Measurements from ENCODE around the gene HOXB8.

The HOXB8 gene

DNA sequence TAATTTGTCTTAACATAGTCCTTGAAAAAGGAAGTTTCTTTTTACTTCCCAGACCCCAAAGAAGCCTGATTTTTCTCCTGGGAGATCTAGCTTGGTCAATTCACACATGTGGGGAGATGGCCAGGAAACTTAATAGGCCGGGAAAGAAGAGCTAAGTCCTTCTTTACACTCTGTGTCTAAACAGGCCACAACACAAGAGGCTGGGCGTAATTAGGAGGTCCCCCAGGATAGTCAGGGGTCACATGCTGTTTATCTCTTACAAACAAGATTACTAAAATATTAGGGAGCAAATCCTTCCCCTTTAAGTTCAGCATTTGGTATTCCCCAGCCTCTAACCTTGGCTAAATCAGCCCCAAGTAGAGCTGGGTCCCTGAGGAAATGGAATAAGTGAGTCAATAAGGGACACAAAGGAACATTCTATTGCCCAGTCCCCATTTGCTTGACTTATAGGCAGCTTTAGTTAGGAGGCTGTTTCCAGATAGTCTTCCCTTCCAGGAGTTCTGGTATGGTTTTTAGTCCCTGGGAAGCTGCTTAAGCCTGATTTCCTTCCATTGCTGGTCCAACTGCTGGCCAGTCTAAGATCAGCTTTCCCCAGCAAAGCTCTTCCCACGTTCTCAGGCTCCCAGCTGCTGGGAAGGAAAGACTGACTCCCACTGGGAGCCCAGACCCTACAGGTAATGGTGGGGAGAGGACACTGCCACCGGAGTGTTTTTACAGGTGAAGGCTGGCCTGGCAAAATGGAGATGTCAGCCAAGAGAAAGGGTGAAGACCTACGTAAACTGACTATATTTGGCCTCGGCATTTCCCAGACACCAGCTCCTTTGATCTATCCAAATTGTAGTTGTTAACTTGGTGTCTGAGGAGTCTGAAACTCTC lies 25.1 kb upstream of the HOXB8 start:
- Histone ChIP-seq H3K79me2 (ENCODE audit: low read length) (no peaks in the 10 kb centered on the region), H2AFZ (ENCODE audit: low read length) (no peak overlapping the region), H3K9me3 (replicated peaks; ENCODE audit: insufficient read depth, low read length) (no peaks in the 10 kb centered on the region), H3K9me2 (replicated peaks; ENCODE audit: insufficient read depth, low read length) (no peaks in the 10 kb centered on the region), H3K4me1 (ENCODE audit: low read length) (peaks cover 4% of the 10 kb centered on the region; the same call in 1 of the 2 replicates), H3K9ac (ENCODE audit: low read length) (no peak overlapping the region), H3K27ac (ENCODE audit: low read length) (no peak overlapping the region), H4K20me1 (ENCODE audit: insufficient read depth, low read length) (no peaks in the 10 kb centered on the region), H3K27me3 (replicated peaks; ENCODE audit: insufficient read depth, low read length) (peaks cover 44% of the 10 kb centered on the region), H3K36me3 (replicated peaks; ENCODE audit: insufficient read depth, low read length) (no peaks in the 10 kb centered on the region), H3K4me3 (ENCODE audit: low read length) (no peak overlapping the region), H3K4me2 (ENCODE audit: low read depth, low read length) (no peak overlapping the region), H3F3A (ENCODE audit: insufficient read depth, low read length) (no peaks in the 10 kb centered on the region)
- DNase-seq = no peak
- TF ChIP-seq, protein P1, sequence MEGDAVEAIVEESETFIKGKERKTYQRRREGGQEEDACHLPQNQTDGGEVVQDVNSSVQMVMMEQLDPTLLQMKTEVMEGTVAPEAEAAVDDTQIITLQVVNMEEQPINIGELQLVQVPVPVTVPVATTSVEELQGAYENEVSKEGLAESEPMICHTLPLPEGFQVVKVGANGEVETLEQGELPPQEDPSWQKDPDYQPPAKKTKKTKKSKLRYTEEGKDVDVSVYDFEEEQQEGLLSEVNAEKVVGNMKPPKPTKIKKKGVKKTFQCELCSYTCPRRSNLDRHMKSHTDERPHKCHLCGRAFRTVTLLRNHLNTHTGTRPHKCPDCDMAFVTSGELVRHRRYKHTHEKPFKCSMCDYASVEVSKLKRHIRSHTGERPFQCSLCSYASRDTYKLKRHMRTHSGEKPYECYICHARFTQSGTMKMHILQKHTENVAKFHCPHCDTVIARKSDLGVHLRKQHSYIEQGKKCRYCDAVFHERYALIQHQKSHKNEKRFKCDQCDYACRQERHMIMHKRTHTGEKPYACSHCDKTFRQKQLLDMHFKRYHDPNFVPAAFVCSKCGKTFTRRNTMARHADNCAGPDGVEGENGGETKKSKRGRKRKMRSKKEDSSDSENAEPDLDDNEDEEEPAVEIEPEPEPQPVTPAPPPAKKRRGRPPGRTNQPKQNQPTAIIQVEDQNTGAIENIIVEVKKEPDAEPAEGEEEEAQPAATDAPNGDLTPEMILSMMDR (IDR thresholded peaks at IDR 0.05; ENCODE audit: low read length) = no peak
- no peak for TF ChIP-seq EZH2 (optimal IDR thresholded peaks at IDR 0.05; ENCODE audit: low read depth, low read length)
- no peak for TF ChIP-seq EZH2phosphoT487 (IDR thresholded peaks at IDR 0.05; ENCODE audit: low read length)

- no peak overlapping the region for H3K4me2 ChIP-seq (ENCODE audit: low read depth, low read length)
- H3K9me3 ChIP-seq (replicated peaks; ENCODE audit: insufficient read depth, low read length) = no peaks in the 10 kb centered on the region
- no peak overlapping the region for H3K4me3 ChIP-seq (ENCODE audit: low read length)
- H3K4me1 ChIP-seq (ENCODE audit: low read length) = peaks cover 4% of the 10 kb centered on the region; the same call in 1 of the 2 replicates
- no peaks in the 10 kb centered on the region for H4K20me1 ChIP-seq (ENCODE audit: insufficient read depth, low read length)
- H3K27me3 ChIP-seq (replicated peaks; ENCODE audit: insufficient read depth, low read length) = peaks cover 44% of the 10 kb centered on the region
- no peaks in the 10 kb centered on the region for H3K79me2 ChIP-seq (ENCODE audit: low read length)
- TF ChIP-seq EZH2phosphoT487 (IDR thresholded peaks at IDR 0.05; ENCODE audit: low read length) = no peak
- no peak overlapping the region for H2AFZ ChIP-seq (ENCODE audit: low read length)
- no peaks in the 10 kb centered on the region for H3F3A ChIP-seq (ENCODE audit: insufficient read depth, low read length)
- DNase-seq = no peak
- no peaks in the 10 kb centered on the region for H3K9me2 ChIP-seq (replicated peaks; ENCODE audit: insufficient read depth, low read length)
- H3K27ac ChIP-seq (ENCODE audit: low read length) = no peak overlapping the region
- H3K36me3 ChIP-seq (replicated peaks; ENCODE audit: insufficient read depth, low read length) = no peaks in the 10 kb centered on the region
- H3K9ac ChIP-seq (ENCODE audit: low read length) = no peak overlapping the region
Measured at GRCh38 chr17:48639136-48639535, 24.0 kb upstream of the HOXB8 start.

GRCh38 chr17:48637323-48638260 lies 22.5 kb upstream of the HOXB8 start:
- H3K27ac ChIP-seq (ENCODE audit: low read length) = no peak overlapping the region
- H3K4me1 ChIP-seq (ENCODE audit: low read length) = peaks cover 4% of the 10 kb centered on the region; the same call in 1 of the 2 replicates
- H4K20me1 ChIP-seq (ENCODE audit: insufficient read depth, low read length) = no peaks in the 10 kb centered on the region
- no peak overlapping the region for H3K4me3 ChIP-seq (ENCODE audit: low read length)
- H3K9me3 ChIP-seq (replicated peaks; ENCODE audit: insufficient read depth, low read length) = no peaks in the 10 kb centered on the region
- H3K4me2 ChIP-seq (ENCODE audit: low read depth, low read length) = no peak overlapping the region
- H3K79me2 ChIP-seq (ENCODE audit: low read length) = no peaks in the 10 kb centered on the region
- H3F3A ChIP-seq (ENCODE audit: insufficient read depth, low read length) = no peaks in the 10 kb centered on the region
- TF ChIP-seq EZH2phosphoT487 (IDR thresholded peaks at IDR 0.05; ENCODE audit: low read length) (no peak), EZH2 (optimal IDR thresholded peaks at IDR 0.05; ENCODE audit: low read depth, low read length) (no peak)
- TF ChIP-seq, protein P1 (IDR thresholded peaks at IDR 0.05; ENCODE audit: low read length) = no peak
- no peak overlapping the region for H3K9ac ChIP-seq (ENCODE audit: low read length)
- no peaks in the 10 kb centered on the region for H3K36me3 ChIP-seq (replicated peaks; ENCODE audit: insufficient read depth, low read length)
- peaks cover 39% of the 10 kb centered on the region for H3K27me3 ChIP-seq (replicated peaks; ENCODE audit: insufficient read depth, low read length)
- no peaks in the 10 kb centered on the region for H3K9me2 ChIP-seq (replicated peaks; ENCODE audit: insufficient read depth, low read length)
- H2AFZ ChIP-seq (ENCODE audit: low read length) = no peak overlapping the region; the same call in 1 of the 2 replicates
- DNase-seq = no peak
